IPS-18a (cell line): Measurements from ENCODE around the gene FAM227B.
"Not testable (repeated sequence)": the region's sequence is repeated elsewhere in the genome, so short reads cannot be mapped to it uniquely, and the experiment has no call there.

Experiments
- H3K27ac ChIP-seq: one replicate; pipeline ENCODE4 v1.5.1; 2013; ENCODE audit warnings: low read length
- H3K27me3 ChIP-seq: one replicate; pipeline ENCODE4 v1.6.1; 2013; ENCODE audit warnings: mild to moderate bottlenecking, low read length; ENCODE audit not compliant: control insufficient read depth, insufficient read depth
- H3K36me3 ChIP-seq: one replicate; pipeline ENCODE4 v1.6.1; 2013; ENCODE audit warnings: low read depth, low read length; ENCODE audit not compliant: control insufficient read depth
- H3K4me1 ChIP-seq: one replicate; pipeline ENCODE4 v1.6.1; 2013; ENCODE audit warnings: low read depth, low read length; ENCODE audit not compliant: control insufficient read depth
- H3K4me3 ChIP-seq: one replicate; pipeline ENCODE4 v1.5.1; 2013; ENCODE audit warnings: low read length
- H3K9ac ChIP-seq: one replicate; pipeline ENCODE4 v1.6.1; 2013; ENCODE audit warnings: mild to moderate bottlenecking, low read length, moderate library complexity
- H3K9me3 ChIP-seq: one replicate; pipeline ENCODE4 v1.6.1; 2013; ENCODE audit warnings: low read depth, low read length; ENCODE audit not compliant: control insufficient read depth

FAM227B gene

GRCh38 chr15:49490966-49491365 is 129.7 kb downstream of the FAM227B start:
- H3K4me1 ChIP-seq: no peaks in the 10 kb centered on the region
- H3K9ac ChIP-seq: no peak overlapping the region
- no peaks in the 10 kb centered on the region for H3K9me3 ChIP-seq
- no peak overlapping the region for H3K27ac ChIP-seq
- H3K36me3 ChIP-seq: no peaks in the 10 kb centered on the region
- no peaks in the 10 kb centered on the region for H3K27me3 ChIP-seq
- no peak overlapping the region for H3K4me3 ChIP-seq

DNA sequence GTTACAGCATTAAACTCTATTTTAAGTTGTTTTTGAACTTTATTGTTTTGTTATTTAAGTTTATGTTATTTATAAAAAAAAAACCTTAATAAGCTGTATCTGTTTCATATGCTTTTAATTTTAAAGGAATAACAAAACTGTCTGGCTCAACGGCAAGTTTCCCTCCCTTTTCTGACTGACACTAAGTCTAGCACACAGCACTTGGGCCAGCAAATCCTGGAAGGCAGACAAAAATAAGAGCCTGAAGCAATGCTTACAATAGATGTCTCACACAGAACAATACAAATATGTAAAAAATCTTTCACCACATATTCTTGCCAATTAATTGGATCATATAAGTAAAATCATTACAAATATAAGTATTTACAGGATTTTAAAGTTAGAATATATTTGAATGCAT is 135.2 kb downstream of the FAM227B start:
- not testable (repeated sequence) for H3K4me3 ChIP-seq, H3K4me1 ChIP-seq, H3K36me3 ChIP-seq, H3K27ac ChIP-seq, H3K9me3 ChIP-seq, H3K27me3 ChIP-seq, H3K9ac ChIP-seq

- not testable (repeated sequence) for H3K36me3 ChIP-seq, H3K9ac ChIP-seq
These were observed 141.6 kb downstream of the FAM227B start for GRCh38 chr15:49478982-49479381.

DNA sequence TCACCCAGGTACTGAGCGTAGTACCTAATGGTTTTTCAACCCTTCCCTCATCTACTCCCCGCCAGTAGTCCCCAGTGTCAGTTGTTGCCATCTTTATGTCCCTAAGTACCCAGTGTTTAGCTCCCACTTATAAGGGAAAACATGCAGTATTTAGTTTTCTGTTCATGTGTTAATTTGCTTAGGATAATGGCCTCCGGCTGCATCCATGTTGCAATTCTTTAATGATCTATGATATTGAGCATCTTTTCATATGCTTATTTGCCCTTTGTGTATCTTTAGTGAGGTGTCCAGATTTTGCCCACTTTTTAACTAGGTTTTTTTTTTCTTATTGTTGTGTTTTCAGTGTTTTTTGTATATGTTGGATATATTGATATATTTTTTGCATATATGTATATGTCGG is 142.6 kb downstream of the FAM227B start:
- H3K27ac ChIP-seq, H3K27me3 ChIP-seq, H3K4me1 ChIP-seq, H3K9ac ChIP-seq, H3K36me3 ChIP-seq, H3K4me3 ChIP-seq, H3K9me3 ChIP-seq: not testable (repeated sequence)

More at GRCh38 chr15:49478982-49479381, 141.6 kb downstream of the FAM227B start:
- not testable (repeated sequence) for H3K4me1 ChIP-seq, H3K27ac ChIP-seq, H3K4me3 ChIP-seq, H3K9me3 ChIP-seq, H3K27me3 ChIP-seq

DNA sequence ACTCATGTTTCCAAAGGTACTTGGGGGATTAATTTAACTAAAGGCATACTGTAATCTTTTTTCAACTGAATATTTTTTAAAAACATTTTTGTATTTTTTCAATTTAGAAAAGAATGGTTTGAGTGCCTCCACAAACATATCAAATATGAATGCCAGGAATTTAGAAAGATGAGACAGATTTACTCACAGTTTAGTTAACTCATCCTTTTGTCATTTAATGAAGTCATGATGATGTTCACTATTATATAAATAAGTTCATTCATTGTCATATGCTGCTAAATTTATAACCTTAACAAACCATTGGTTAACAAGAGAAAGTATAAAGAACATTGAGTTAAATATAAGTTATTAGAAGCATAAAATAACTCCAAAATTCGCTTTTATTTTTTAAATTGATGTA is 147.6 kb downstream of the FAM227B start:
- H3K27me3 ChIP-seq: no peaks in the 10 kb centered on the region
- no peak overlapping the region for H3K27ac ChIP-seq
- no peaks in the 10 kb centered on the region for H3K36me3 ChIP-seq

GRCh38 chr15:49472338-49472737 is 148.3 kb downstream of the FAM227B start:
- no peaks in the 10 kb centered on the region for H3K36me3 ChIP-seq
- H3K9ac ChIP-seq: no peak overlapping the region
- H3K4me1 ChIP-seq: no peaks in the 10 kb centered on the region
- no peak overlapping the region for H3K4me3 ChIP-seq
- H3K27ac ChIP-seq: no peak overlapping the region
- no peaks in the 10 kb centered on the region for H3K27me3 ChIP-seq
- H3K9me3 ChIP-seq: no peaks in the 10 kb centered on the region

More for the DNA sequence above, 147.6 kb downstream of the FAM227B start:
- Histone ChIP-seq H3K9ac (no peak overlapping the region), H3K4me1 (no peaks in the 10 kb centered on the region), H3K9me3 (no peaks in the 10 kb centered on the region), H3K4me3 (no peak overlapping the region)

GRCh38 chr15:49471733-49472132 is 148.9 kb downstream of the FAM227B start:
- Histone ChIP-seq H3K9me3 (no peaks in the 10 kb centered on the region), H3K27me3 (no peaks in the 10 kb centered on the region), H3K4me3 (no peak overlapping the region), H3K9ac (no peak overlapping the region), H3K36me3 (no peaks in the 10 kb centered on the region), H3K4me1 (no peaks in the 10 kb centered on the region), H3K27ac (no peak overlapping the region)

GRCh38 chr15:49471248-49471647 is 149.4 kb downstream of the FAM227B start:
- H3K27me3 ChIP-seq, H3K4me1 ChIP-seq, H3K9me3 ChIP-seq, H3K9ac ChIP-seq, H3K36me3 ChIP-seq, H3K4me3 ChIP-seq, H3K27ac ChIP-seq: not testable (repeated sequence)

DNA sequence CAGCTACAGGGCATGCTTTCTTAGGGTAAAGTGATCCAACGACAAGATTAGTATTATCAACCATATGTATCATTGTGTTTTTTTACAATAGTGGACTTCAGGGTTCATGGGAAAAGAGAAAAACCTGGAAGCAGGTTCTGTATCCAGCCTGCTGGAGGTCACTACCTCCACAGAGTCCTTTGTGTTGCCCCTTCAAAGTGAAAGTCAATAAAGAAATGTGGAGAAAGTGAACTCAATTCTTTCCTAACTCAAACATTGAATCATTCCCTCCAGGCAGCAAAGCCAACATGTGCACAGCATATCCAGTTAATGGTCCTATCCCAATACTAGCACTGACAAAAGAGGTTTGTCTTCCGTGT is 152.2 kb downstream of the FAM227B start:
- Histone ChIP-seq H3K9ac (no peak overlapping the region), H3K27me3 (no peaks in the 10 kb centered on the region), H3K9me3 (no peaks in the 10 kb centered on the region), H3K27ac (no peak overlapping the region), H3K36me3 (no peaks in the 10 kb centered on the region), H3K4me3 (no peak overlapping the region), H3K4me1 (no peaks in the 10 kb centered on the region)

GRCh38 chr15:49467746-49468480 is 152.7 kb downstream of the FAM227B start:
- H3K9ac ChIP-seq: no peak overlapping the region
- H3K9me3 ChIP-seq: no peaks in the 10 kb centered on the region
- H3K4me3 ChIP-seq: no peak overlapping the region
- no peaks in the 10 kb centered on the region for H3K36me3 ChIP-seq
- H3K4me1 ChIP-seq: no peaks in the 10 kb centered on the region
- H3K27ac ChIP-seq: no peak overlapping the region
- no peaks in the 10 kb centered on the region for H3K27me3 ChIP-seq

DNA sequence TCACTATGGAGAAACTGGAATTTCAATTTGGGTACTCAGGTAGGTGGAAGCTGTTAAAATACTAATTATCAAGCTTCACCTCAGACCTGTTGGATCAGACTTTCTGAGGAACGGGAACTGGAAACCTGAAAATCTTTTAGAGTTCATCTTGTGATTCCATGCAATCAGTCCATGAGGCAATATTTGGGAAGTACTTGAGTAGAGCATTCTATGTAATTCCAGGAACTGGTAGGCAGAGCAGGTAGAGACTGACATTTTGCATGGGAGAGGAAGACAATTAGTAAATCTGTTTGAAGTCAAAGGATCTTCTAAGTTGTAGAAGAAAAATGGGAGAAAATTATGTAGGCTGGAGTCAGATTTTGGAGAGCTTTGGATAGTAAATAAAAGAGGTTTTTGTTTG is 154.5 kb downstream of the FAM227B start:
- H3K4me3 ChIP-seq: no peak overlapping the region
- H3K9me3 ChIP-seq: no peaks in the 10 kb centered on the region
- no peak overlapping the region for H3K9ac ChIP-seq
- H3K4me1 ChIP-seq: no peaks in the 10 kb centered on the region
- H3K27ac ChIP-seq: no peak overlapping the region
- no peaks in the 10 kb centered on the region for H3K36me3 ChIP-seq
- no peaks in the 10 kb centered on the region for H3K27me3 ChIP-seq

DNA sequence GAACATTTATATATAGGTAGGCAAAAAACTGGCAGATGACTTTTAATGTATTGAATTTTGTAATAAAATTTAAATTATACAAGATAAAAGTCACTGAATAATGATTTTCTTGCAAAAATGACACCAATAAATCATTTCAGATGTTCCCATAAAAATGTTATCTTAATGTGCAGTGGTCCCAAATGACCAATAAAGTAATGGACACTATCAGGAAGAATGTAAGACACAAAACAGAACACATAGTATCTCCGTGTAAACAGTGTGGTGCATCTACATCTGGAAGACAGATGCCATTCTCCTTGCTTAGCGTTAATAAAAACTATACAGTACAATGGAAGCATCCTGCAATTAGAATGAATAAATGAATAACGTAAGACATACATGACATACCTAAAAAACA is 156.1 kb downstream of the FAM227B start:
- Histone ChIP-seq H3K4me1 (no peaks in the 10 kb centered on the region), H3K27ac (no peak overlapping the region)

More for the DNA sequence above, 156.1 kb downstream of the FAM227B start:
- Histone ChIP-seq H3K9me3 (no peaks in the 10 kb centered on the region), H3K9ac (no peak overlapping the region), H3K4me3 (no peak overlapping the region), H3K36me3 (no peaks in the 10 kb centered on the region), H3K27me3 (no peaks in the 10 kb centered on the region)
